Lung (tissue), 12 donors: ENCODE data around the gene CNTN5. TPM values are rescaled to one million over a fixed set of nuclear protein-coding genes. Genes with fewer than 3 reads are reported as not detected.

ENCODE experiments used
- ATAC-seq: fragments of 200-7000 bp; cut with Tn5 transposase; one replicate; pipeline ENCODE4 v1.9.1; 2020; ENCODE audit warnings: moderate number of reproducible peaks; ENCODE audit not compliant: insufficient read depth, low FRiP score
- DNase-seq, 3 donors: peaks; one replicate each; pipeline ENCODE4 v3.0.0-alpha.2; 2013 to 2017
- H3K27ac ChIP-seq, 2 donors: one replicate each; pipeline ENCODE4 v1.5.1; 2013; ENCODE audit warnings: mild to moderate bottlenecking in 2 of 2, moderate library complexity in 2 of 2, control low read depth in 1 of 2, inconsistent platforms in 1 of 2, low read depth in 1 of 2, low read length in 1 of 2
- H3K27me3 ChIP-seq, 3 donors: one replicate each; pipeline ENCODE4 v1.5.1; 2013; ENCODE audit warnings: low read length in 2 of 3; ENCODE audit not compliant: control insufficient read depth in 3 of 3, insufficient read depth in 3 of 3
- H3K36me3 ChIP-seq, 4 donors: one replicate each; pipeline ENCODE4 v1.5.1; 2013; ENCODE audit warnings: low read length in 4 of 4, mild to moderate bottlenecking in 1 of 4, moderate library complexity in 1 of 4; ENCODE audit not compliant: control insufficient read depth in 4 of 4, insufficient read depth in 4 of 4
- H3K4me1 ChIP-seq, 5 donors: one replicate each; pipeline ENCODE4 v1.5.1; 2013; ENCODE audit warnings: low read length in 5 of 5, mild to moderate bottlenecking in 2 of 5, moderate library complexity in 1 of 5; ENCODE audit not compliant: control insufficient read depth in 5 of 5, insufficient read depth in 5 of 5
- H3K4me3 ChIP-seq: one replicate; pipeline ENCODE4 v1.5.1; 2013; ENCODE audit warnings: mild to moderate bottlenecking, control low read depth, moderate library complexity
- H3K9ac ChIP-seq, 2 donors: one replicate each; pipeline ENCODE4 v1.5.1; 2013; ENCODE audit warnings: low read length in 2 of 2, control low read depth in 1 of 2; ENCODE audit not compliant: insufficient read depth in 1 of 2
- H3K9me3 ChIP-seq, 4 donors: one replicate each; pipeline ENCODE4 v1.5.1; 2013; ENCODE audit warnings: low read length in 3 of 4, mild to moderate bottlenecking in 1 of 4, moderate library complexity in 1 of 4; ENCODE audit not compliant: control insufficient read depth in 4 of 4, insufficient read depth in 3 of 4
- WGBS, 2 donors: extraction: QIAGEN DNeasy Blood & Tissue Kit; methylation state at CpG; one replicate each; pipeline ENCODE4 v1.1.7; 2013; 5-methylcytosine and 5-hydroxymethylcytosine counted together
- polyA plus RNA-seq, 2 donors: library from polyadenylated mRNA; stranded (reverse); fragments of 200-250 nt; gene quantifications; one replicate each; pipeline ENCODE4 v1.2.1, GENCODE V29; 2013
- total RNA-seq, 2 donors: library from RNA; depleted of rRNA in 1 of 2; stranded (reverse); fragments of >200 nt in 1 of 2; gene quantifications; one replicate each; pipeline ENCODE4 v1.2.1, GENCODE V29; 2014 to 2021
- TF ChIP-seq, protein P1 (sequence below): IDR thresholded peaks from 2 replicates; pipeline ENCODE4 v1.5.1; 2012; ENCODE audit warnings: mild to moderate bottlenecking; ENCODE audit errors: control extremely low read depth, extremely low read depth
- donor health status: control.
- donor health status: control.
- donor health status: Bipolar disorder and iron deficiency.
- donor health status: healthy.
- donor health status: DM: yes; HTN: yes; CAD: no.

The CNTN5 gene
- total and polyA plus RNA-seq, 4 donors = 0.10 to 0.80 (median 0.44) TPM

DNA sequence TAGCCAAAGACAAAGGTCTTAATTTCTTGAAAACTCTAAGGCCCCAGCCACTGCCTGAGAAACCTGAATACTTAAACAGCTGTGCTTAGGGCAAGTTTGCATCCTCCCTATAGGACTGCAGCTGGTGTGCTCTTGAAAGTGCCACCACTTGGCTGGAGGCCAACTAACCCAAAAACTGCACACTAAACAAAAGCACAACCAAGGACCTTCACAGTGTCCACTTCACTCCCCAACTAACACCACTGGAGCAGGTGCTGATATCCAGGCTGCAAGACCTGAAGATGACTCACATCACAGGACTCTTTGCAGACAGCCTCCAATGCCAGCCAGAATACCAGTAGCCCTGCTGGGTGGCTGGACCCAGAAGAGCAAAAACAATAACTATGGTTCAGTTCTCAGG lies 1308.6 kb downstream of the CNTN5 start:
- no peaks in the 10 kb centered on the region for H3K36me3 ChIP-seq
- no peaks in the 10 kb centered on the region for H3K27me3 ChIP-seq
- no peak for DNase-seq
- TF ChIP-seq, protein P1, sequence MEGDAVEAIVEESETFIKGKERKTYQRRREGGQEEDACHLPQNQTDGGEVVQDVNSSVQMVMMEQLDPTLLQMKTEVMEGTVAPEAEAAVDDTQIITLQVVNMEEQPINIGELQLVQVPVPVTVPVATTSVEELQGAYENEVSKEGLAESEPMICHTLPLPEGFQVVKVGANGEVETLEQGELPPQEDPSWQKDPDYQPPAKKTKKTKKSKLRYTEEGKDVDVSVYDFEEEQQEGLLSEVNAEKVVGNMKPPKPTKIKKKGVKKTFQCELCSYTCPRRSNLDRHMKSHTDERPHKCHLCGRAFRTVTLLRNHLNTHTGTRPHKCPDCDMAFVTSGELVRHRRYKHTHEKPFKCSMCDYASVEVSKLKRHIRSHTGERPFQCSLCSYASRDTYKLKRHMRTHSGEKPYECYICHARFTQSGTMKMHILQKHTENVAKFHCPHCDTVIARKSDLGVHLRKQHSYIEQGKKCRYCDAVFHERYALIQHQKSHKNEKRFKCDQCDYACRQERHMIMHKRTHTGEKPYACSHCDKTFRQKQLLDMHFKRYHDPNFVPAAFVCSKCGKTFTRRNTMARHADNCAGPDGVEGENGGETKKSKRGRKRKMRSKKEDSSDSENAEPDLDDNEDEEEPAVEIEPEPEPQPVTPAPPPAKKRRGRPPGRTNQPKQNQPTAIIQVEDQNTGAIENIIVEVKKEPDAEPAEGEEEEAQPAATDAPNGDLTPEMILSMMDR = no peak
- no peak for ATAC-seq
- no peak overlapping the region for H3K4me3 ChIP-seq
- no peak overlapping the region for H3K9ac ChIP-seq
- H3K9me3 ChIP-seq = peaks cover 0 to 3% (median 0%) of the 10 kb centered on the region in 4 donors
- H3K4me1 ChIP-seq = no peaks in the 10 kb centered on the region
- H3K27ac ChIP-seq = no peak overlapping the region

DNA sequence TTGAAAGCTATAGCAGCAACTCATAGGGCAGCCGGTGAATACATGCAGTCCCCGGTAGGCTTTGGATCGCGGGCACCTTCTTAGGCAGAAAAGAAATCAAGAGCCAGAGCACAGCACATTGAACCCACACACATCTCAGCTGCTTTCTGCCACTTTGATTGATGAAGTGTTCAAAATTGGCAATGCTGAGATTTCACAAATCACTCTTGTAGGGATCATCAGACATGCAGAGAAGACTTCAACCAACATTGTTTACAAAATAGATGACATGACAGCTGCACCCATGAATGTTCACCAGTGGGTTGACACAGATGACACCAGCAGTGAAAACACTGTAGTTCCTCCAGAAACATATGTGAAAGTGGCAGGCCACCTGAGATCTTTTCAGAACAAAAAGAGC lies 1316.1 kb downstream of the CNTN5 start:
- peaks cover 0 to 9% (median 4%) of the 10 kb centered on the region in 5 donors for H3K4me1 ChIP-seq
- no peaks in the 10 kb centered on the region for H3K36me3 ChIP-seq
- WGBS, 2 donors = 61 to 83% methylated on average over 4 of the region's 4 CpGs
- no peak overlapping the region for H3K27ac ChIP-seq
- H3K4me3 ChIP-seq = no peak overlapping the region
- ATAC-seq = no peak
- peaks cover 0 to 4% (median 0%) of the 10 kb centered on the region in 4 donors for H3K9me3 ChIP-seq
- H3K9ac ChIP-seq = no peak overlapping the region
- no peak for DNase-seq
- TF ChIP-seq, protein P1 = no peak
- H3K27me3 ChIP-seq = no peaks in the 10 kb centered on the region

DNA sequence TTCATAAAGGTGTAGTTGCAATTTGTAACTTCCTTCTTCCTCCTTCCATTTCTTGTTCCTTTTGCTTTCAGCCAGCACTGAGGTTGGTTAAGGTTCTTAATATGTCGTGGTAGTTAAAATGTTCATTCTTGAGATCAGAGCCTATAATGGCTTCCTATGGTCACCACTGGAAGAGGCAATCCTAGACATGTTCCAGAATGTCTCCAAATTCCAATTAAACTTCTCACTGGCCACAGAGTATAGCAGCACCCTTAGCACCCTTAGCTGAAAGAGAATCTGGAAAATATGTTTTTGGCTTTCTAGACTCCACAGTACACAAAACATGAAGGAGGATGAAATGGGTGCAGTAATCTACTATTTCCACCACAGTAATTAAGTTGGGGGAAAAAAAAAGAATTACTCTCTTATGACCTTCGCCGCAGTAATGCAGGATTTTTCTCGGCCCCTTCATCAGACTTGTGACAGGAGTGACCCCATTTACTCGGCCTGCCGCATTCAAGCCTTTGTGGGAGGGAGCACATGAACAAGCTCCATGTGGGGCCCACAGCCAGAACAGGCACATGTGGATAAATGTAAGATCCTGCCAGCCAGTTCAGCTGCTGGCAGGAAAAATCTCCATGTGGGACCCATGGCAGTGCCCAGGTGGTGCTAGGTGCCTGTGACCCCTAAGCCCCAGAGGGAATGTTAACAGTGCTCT lies 1317.5 kb downstream of the CNTN5 start:
- H3K9ac ChIP-seq = no peak overlapping the region
- no peaks in the 10 kb centered on the region for H3K36me3 ChIP-seq
- H3K4me3 ChIP-seq = no peak overlapping the region
- 89 to 91% methylated on average over 6 of the region's 6 CpGs for WGBS, 2 donors
- DNase-seq (no peak), ATAC-seq (no peak)
- peaks cover 0 to 4% (median 0%) of the 10 kb centered on the region in 4 donors for H3K9me3 ChIP-seq
- H3K4me1 ChIP-seq = peaks cover 0 to 9% (median 4%) of the 10 kb centered on the region in 5 donors
- H3K27me3 ChIP-seq = no peaks in the 10 kb centered on the region
- H3K27ac ChIP-seq = no peak overlapping the region
- TF ChIP-seq, protein P1 = no peak
